CD4-positive, alpha-beta T cell treated with Interleukin-4 for 1 hour (primary cell): ENCODE results near the gene SPTBN1.

Experiments used
- DNase-seq, 2 donors: peaks; one replicate each; pipeline ENCODE4 v3.0.0-alpha.2; 2020 to 2022

The SPTBN1 gene

GRCh38 chr2:54434711-54435110 lies 21.4 kb upstream of the SPTBN1 start:
- DNase-seq = no peak

GRCh38 chr2:54435325-54436226 lies 20.6 kb upstream of the SPTBN1 start:
- DNase-seq = no peak

DNA sequence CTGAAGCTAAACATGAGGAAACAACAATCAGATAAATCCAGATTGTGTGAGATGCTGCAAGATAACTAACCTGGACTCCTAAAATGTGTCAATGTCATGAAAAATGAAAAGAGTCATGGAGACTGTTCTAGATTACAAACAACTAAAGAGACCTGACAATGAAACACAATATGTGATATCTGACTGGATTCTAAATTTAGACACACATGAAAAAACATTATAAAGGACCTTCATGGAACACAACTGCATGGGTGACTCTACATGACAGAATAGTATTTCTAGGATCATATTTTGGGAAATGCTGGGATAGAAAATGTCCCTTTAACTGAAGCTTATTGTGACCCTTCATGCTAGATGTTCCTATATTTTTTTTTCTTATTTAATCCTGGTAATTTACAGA lies 18.5 kb upstream of the SPTBN1 start:
- DNase-seq = no peak

DNA sequence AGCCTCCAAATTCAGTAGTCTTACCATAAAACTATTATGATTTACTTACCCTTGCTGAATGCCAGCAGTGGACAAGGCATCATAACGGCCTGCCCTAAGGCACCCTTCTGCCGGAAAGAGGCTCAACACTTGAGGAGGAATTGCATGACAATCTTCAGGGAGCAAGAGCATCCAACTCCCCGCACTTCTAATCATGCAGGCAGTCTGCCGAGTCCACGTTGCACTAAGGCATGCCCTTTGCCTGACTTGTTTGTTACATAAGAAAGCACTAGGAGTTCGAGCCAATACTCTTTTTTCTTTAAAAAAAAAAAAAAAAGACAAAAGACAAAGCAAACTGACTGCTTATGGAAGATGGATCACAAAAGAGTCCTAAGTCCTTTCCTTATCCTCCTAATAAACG lies 17.9 kb upstream of the SPTBN1 start:
- DNase-seq = no peak

DNA sequence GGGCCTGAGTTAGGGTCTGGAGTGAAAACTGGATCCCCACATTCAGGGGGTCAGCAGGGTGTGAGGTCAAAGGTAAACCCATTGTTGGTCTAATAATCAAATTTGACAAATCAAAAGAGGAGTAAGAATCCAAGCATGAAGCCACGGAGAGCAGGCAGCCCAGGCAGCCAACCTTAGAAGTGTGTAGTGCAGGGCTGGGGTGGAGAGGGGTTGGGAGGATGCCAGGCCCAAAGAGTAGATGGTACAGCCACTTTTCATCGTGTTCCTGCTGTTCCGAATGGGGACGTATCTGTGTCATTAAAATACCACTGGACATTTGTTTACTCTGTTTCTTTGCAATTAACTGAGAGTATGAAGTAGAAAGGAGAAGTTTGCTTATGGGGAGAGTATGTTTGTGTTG lies 16.5 kb upstream of the SPTBN1 start:
- DNase-seq = no peak

GRCh38 chr2:54440050-54440449 lies 16.1 kb upstream of the SPTBN1 start:
- DNase-seq = no peak

DNA sequence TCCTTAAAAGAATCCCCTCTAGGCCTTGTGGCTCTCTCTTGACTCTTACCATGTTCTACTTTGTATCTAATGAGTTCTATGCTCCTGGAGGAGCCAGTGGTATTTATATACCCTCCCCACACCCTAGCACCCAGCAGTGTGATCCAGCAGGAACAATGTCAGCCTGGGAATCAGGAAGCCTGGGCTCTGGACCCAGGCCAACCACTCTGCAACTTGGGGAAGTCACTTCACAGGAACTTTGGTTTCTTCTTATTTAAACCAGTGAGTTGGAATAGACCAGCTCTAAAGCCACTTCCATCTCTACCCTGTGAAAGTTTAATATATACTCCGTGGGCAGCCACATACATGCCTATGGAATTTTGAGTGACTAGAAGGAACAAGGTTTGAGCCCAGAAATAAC lies 11.6 kb upstream of the SPTBN1 start:
- no peak for DNase-seq

- no peak for DNase-seq
These were observed 10.0 kb upstream of the SPTBN1 start for GRCh38 chr2:54446122-54446521.

DNA sequence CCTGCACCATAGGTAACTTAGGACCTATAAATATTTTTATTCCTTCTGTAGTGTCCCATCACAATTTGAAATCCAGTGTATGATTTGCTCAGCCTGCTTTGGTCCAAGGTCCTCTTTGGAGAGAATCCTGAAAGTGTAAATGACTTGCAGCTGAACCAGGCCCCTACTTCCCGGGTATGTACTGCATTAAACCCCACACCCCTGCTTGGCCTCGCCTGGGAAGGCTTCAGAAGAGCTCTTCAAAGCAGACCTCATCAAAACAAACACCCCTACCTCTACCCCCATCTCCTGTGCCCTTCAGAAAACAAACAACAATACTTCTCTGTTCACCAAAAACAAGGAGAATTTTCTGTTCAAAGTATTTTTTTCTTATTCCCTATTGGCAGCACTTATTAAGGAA lies 9.5 kb upstream of the SPTBN1 start:
- no peak for DNase-seq

DNA sequence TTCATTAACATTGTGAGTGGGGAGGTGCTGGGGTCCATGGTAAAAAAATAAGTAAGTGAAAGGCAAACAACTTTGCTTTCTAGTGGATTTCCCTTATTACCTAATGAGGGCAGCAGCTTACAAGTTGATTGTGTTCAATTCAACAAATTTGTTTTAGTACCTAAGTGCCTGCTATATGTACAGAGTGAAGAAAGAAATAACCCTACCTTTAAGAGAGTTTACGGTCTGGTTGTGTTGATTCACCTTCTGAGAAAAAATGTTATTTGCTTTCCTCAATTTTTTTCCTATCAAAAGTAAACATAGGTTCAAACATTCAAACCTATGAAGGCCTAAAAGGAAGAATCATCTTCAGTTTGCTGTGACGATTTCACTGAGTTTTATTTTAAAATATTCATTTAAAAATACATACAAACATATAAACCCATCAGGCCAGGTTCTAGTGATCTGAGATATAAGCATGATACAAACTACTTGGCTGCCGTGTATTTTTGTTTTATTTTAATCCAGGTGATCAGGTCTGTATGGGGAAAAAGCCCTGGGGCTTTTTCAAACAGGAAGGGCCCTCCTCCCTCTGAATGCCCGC lies 1.5 kb upstream of the SPTBN1 start:
- no peak for DNase-seq

GRCh38 chr2:54455131-54455562 lies 980 bp upstream of the SPTBN1 start:
- no peak for DNase-seq

GRCh38 chr2:54456362-54456611 lies 160 bp downstream of the SPTBN1 start:
- no peak for DNase-seq

DNA sequence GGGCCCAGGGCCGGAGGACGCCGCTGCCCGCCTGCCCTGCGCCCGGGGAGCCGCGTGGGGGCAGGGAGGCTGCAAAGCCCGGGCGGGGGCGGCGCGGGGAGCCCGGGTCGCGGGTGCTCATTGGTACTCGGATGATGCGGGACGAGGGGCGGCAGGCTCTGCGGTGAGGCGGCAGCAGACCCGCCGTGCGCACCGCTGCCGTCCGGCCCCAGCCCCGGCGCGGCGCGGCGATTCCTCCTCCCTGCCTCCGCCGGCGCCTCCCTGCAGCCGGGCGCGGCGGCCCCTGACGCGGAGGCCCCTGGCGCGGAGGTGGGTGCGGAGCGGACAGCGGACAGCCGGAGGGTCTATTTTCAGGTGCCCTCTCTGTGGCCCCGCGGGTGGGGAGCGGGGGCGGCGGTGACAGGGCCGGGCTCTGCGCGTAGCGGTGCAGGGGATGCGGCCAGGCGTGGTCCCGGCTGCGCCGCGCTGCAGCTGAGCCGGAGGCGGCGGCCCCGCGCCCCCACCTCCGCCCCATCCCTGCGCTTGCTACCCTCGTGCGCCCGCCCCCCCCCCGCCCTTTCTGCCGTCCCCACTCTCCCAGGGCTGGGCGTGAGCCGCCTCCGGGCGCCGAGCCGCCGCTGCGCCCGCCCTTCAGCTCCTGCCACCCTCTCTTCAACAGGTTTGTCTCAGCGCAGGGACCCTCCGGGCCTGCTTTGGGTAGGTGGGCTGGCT lies 640 bp downstream of the SPTBN1 start:
- DNase-seq = no peak

GRCh38 chr2:54457323-54458023 lies 1.3 kb downstream of the SPTBN1 start:
- no peak for DNase-seq

DNA sequence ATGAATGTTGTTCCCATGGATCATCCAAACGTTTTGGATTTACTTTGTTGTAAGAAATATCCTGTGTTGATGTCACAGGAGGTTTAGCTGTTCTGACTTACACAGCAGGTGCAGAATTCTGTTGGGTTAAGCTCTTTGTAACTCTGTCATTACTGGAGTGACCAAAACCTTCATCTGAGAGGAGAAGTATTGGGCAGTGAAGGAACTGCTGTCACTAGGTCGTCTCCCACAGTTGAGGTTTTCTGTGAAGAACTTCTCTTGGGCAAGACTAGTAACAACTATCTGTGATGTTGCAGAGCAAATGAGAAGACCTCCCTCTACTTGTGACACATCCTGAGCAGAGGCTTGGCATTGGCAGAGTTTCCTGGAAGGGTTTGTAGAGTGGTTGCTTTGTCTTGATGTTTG lies 2.9 kb downstream of the SPTBN1 start:
- no peak for DNase-seq

GRCh38 chr2:54461261-54461660 lies 5.1 kb downstream of the SPTBN1 start:
- no peak for DNase-seq

DNA sequence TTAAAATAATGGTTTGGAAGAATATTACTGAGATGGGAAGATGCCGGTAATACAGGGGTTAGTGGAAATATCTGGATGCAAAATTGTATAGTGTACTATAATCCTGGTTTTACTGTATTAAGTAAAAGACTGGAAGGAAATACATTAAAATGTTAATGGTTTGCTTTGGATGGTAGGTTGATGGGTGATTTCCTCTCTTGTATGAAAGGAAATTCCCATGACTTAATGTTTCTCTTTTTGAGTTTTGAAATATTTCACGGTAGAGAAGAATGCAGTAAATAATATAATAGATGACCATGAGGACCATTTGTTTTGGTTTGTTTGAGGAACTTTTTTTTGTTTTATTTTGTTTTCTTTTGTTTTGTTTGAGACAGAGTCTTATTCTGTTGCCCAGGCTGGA lies 8.2 kb downstream of the SPTBN1 start:
- no peak for DNase-seq

DNA sequence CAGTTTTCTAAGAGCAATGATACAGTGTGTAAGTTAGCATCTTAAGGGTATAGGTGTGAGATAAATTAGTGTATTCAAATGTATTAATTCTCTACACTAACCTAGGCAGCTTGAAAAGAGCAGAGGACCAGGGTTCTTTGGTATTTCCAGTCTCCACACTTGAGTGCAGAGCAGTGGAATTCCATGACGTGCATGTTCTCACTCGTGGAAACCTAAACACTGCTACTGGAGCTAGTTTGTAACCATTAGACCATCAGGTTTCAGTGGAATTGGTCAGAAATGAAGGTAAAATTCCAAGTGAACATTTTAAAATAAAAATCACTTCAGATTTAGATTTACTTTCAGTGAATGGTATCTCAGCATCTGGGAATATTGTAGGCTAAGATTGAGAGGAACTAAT lies 9.0 kb downstream of the SPTBN1 start:
- DNase-seq = no peak

GRCh38 chr2:54466870-54467269 lies 10.7 kb downstream of the SPTBN1 start:
- DNase-seq = no peak

GRCh38 chr2:54468673-54469072 lies 12.5 kb downstream of the SPTBN1 start:
- DNase-seq = no peak

GRCh38 chr2:54469484-54470053 lies 13.4 kb downstream of the SPTBN1 start:
- DNase-seq = no peak

- DNase-seq = no peak
These were observed 14.3 kb downstream of the SPTBN1 start for GRCh38 chr2:54470266-54470938.
